Activated CD4-positive, alpha-beta T cell treated with anti-CD3 and anti-CD28 coated beads for 36 hours (primary cell): ENCODE measurements around the gene NAGS. TPM values are rescaled to one million over a fixed set of nuclear protein-coding genes. Genes with fewer than 3 reads are reported as not detected.
"Not testable (repeated sequence)": the region's sequence is repeated elsewhere in the genome, so short reads cannot be mapped to it uniquely, and the experiment has no call there.

Source experiments
- ATAC-seq: fragments of 200-7000 bp; cut with Tn5 transposase; one replicate; pipeline ENCODE4 v1.10.0; 2021; ENCODE audit warnings: mild to moderate bottlenecking, moderate library complexity
- CTCF ChIA-PET: fragments of 350-600 bp; sonication (Branson Sonifier 250); formaldehyde crosslinking; loops from one replicate; lab custom pipeline; 2021; ENCODE audit warnings: antibody characterized with exemption; lab: Charles Lee
- POLR2A ChIA-PET: fragments of 350-600 bp; sonication (Branson Sonifier 250); formaldehyde crosslinking; loops from one replicate; lab custom pipeline; 2021; ENCODE audit warnings: antibody characterized with exemption, inconsistent platforms; lab: Charles Lee
- DNase-seq: peaks from one replicate; pipeline ENCODE4 v3.0.0-alpha.2; 2020
- H3K27ac Mint-ChIP-seq: one replicate; pipeline ENCODE4 v1.8.0; 2021; ENCODE audit warnings: mixed read lengths
- H3K27me3 Mint-ChIP-seq: one replicate; pipeline ENCODE4 v1.8.0; 2021; ENCODE audit warnings: mixed read lengths
- H3K36me3 Mint-ChIP-seq: one replicate; pipeline ENCODE4 v1.8.0; 2021; ENCODE audit warnings: low read depth, mixed read lengths
- H3K4me1 Mint-ChIP-seq: one replicate; pipeline ENCODE4 v1.8.0; 2021; ENCODE audit warnings: mixed read lengths
- H3K4me3 Mint-ChIP-seq: one replicate; pipeline ENCODE4 v1.8.0; 2021; ENCODE audit warnings: mild to moderate bottlenecking, moderate library complexity, mixed read lengths
- H3K9me3 Mint-ChIP-seq: one replicate; pipeline ENCODE4 v1.8.0; 2021; ENCODE audit warnings: low read depth, mixed read lengths
- intact Hi-C, 2 experiments: fragments of 100-400 bp; cut with DNase I in 1 of 2; cut with micrococcal nuclease in 1 of 2; formaldehyde crosslinking; loops; one replicate each; pipeline versions ENCODE4 v1.14.2 to v1.15.1; 2022 to 2024; cut with DNase I, micrococcal nuclease
- total RNA-seq, 2 experiments: library from RNA; stranded (reverse); gene quantifications; one replicate each; pipeline ENCODE4 v1.2.3, GENCODE V29; 2021

The NAGS gene, protein sequence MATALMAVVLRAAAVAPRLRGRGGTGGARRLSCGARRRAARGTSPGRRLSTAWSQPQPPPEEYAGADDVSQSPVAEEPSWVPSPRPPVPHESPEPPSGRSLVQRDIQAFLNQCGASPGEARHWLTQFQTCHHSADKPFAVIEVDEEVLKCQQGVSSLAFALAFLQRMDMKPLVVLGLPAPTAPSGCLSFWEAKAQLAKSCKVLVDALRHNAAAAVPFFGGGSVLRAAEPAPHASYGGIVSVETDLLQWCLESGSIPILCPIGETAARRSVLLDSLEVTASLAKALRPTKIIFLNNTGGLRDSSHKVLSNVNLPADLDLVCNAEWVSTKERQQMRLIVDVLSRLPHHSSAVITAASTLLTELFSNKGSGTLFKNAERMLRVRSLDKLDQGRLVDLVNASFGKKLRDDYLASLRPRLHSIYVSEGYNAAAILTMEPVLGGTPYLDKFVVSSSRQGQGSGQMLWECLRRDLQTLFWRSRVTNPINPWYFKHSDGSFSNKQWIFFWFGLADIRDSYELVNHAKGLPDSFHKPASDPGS
- 1 to 10 TPM; 1.3 to 1.5 TPM for total RNA-seq

GRCh38 chr17:44004077-44004760, at the start of gene NAGS:
Gene NAGS (plus strand): TSS chr17:44004622. CDS start chr17:44004664, 42 bp downstream.
- intact Hi-C loops = no loop called here
- H3K27me3 Mint-ChIP-seq = peaks cover 21% of the 10 kb centered on the region
- H3K27ac Mint-ChIP-seq = no peak within 1 kb of the TSS
- H3K4me3 Mint-ChIP-seq = no peak within 1 kb of the TSS
- no peaks in the 10 kb centered on the region for H3K9me3 Mint-ChIP-seq
- ATAC-seq (no peak), DNase-seq (peak; percentile 34)
- H3K36me3 Mint-ChIP-seq = peaks cover 7% of the 10 kb centered on the region
- ChIA-PET CTCF (interaction anchor here (0.6 to 3.0 kb wide), 6 partner anchors 11 to 77 kb away, joined by 3 to 13 read pairs (median 3); no protein-coding TSS in a partner anchor), POLR2A (no interaction called here)
- H3K4me1 Mint-ChIP-seq = peaks cover 20% of the 10 kb centered on the region

DNA sequence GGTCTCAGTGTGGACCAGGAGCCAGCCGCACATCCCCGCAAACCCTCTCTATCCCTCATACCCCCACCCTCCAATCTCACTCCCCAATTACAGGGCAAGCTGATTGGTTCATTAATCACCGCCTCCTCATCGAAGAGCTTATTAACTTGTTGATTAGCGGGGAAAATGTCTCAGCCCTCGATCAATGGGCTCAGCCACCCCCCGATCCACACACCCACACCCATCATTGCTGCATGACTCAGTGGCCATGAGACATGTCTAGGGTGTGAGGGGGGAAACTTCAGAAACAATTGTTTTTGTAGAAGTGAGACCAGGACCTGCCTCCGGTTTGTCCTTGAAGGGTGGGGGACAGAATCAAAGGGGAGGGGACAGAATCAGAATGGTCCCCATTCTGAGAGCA, 48.2 kb upstream of the NAGS start:
- CTCF ChIA-PET = no interaction called here
- no peak overlapping the region for H3K27ac Mint-ChIP-seq
- DNase-seq (no peak), ATAC-seq (no peak)
- H3K27me3 Mint-ChIP-seq = peaks cover 23% of the 10 kb centered on the region
- peaks cover 3% of the 10 kb centered on the region for H3K4me1 Mint-ChIP-seq
- no peaks in the 10 kb centered on the region for H3K9me3 Mint-ChIP-seq
- POLR2A ChIA-PET = no interaction called here
- intact Hi-C loops = no loop called here
- H3K36me3 Mint-ChIP-seq = no peaks in the 10 kb centered on the region
- no peak overlapping the region for H3K4me3 Mint-ChIP-seq

- Mint-ChIP-seq H3K4me1 (no peaks in the 10 kb centered on the region), H3K4me3 (no peak overlapping the region), H3K27ac (no peak overlapping the region), H3K9me3 (no peaks in the 10 kb centered on the region), H3K36me3 (no peaks in the 10 kb centered on the region), H3K27me3 (peaks cover 13% of the 10 kb centered on the region)
- intact Hi-C loops = no loop called here
- DNase-seq (no peak), ATAC-seq (peak; percentile 69)
- ChIA-PET CTCF (interaction anchor here (0.9 to 1.7 kb wide), 2 partner anchors 13 to 15 kb away, joined by 3 to 4 read pairs; no protein-coding TSS in a partner anchor), POLR2A (no interaction called here)
These were observed 45.6 kb upstream of the NAGS start for GRCh38 chr17:43958748-43959352.

DNA sequence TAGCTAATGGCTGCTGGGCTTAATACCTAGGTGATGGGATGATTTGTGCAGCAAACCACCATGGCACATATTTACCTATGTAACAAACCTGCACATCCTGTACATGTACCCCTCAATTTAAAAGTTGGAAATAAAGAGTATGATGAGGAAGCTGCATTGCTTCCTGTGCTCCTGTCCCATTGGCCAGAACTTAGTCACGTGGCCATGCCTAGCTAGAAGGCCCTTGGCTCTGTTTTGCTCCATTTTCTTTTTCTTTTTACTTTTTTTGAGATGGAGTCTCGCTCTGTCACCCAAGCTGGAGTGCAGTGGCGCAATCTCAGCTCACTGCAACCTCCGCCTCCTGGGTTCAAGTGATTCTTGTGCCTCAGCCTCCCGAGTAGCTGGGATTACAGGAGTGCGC, 43.1 kb upstream of the NAGS start:
- H3K4me3 Mint-ChIP-seq, intact Hi-C loops, ATAC-seq, DNase-seq, H3K36me3 Mint-ChIP-seq, H3K27ac Mint-ChIP-seq, H3K9me3 Mint-ChIP-seq, H3K4me1 Mint-ChIP-seq, H3K27me3 Mint-ChIP-seq: not testable (repeated sequence)
- CTCF ChIA-PET = interaction anchor here (0.6 to 2.9 kb wide), 4 partner anchors 17 to 208 kb away, joined by 3 to 9 read pairs (median 3); no protein-coding TSS in a partner anchor
- POLR2A ChIA-PET = interaction anchor here (0.7 kb wide), 1 partner anchor 423 kb away, joined by 4 read pairs; no protein-coding TSS in a partner anchor

DNA sequence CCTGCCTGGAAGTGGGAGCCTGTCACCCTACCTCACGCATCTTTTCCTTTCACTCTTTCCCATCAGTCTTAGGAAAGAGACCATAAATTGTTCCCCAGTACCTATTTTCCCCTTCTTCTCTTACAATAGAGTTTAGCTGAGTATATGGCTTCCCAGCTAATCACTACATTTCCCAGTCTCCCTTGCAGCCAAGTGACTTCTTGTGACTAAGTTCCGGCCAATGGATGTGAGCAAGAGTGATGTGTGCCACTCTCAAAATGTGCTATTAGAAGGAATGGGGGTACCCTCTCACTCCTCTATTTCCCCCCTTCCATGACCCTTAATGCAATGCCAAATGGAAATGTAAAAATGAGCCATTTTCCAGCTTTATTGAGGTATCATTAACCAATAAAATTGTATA, 42.5 kb upstream of the NAGS start:
- Mint-ChIP-seq H3K9me3 (no peaks in the 10 kb centered on the region), H3K27me3 (peaks cover 11% of the 10 kb centered on the region), H3K4me3 (no peak overlapping the region), H3K36me3 (no peaks in the 10 kb centered on the region), H3K27ac (no peak overlapping the region), H3K4me1 (no peaks in the 10 kb centered on the region)
- ATAC-seq = no peak
- intact Hi-C loops = no loop called here
- ChIA-PET CTCF (interaction anchor here (0.9 to 2.9 kb wide), 3 partner anchors 15 to 207 kb away, joined by 3 to 9 read pairs (median 3); no protein-coding TSS in a partner anchor), POLR2A (no interaction called here)
- DNase-seq = no peak

- Mint-ChIP-seq H3K27me3 (peaks cover 12% of the 10 kb centered on the region), H3K4me1 (no peaks in the 10 kb centered on the region), H3K27ac (no peak overlapping the region), H3K9me3 (no peaks in the 10 kb centered on the region), H3K4me3 (no peak overlapping the region), H3K36me3 (no peaks in the 10 kb centered on the region)
- ChIA-PET CTCF (interaction anchor here (0.9 to 2.9 kb wide), 4 partner anchors 10 to 84 kb away, joined by 3 to 9 read pairs (median 4); no protein-coding TSS in a partner anchor), POLR2A (no interaction called here)
- ATAC-seq (no peak), DNase-seq (no peak)
- intact Hi-C loops = no loop called here
These were observed 41.9 kb upstream of the NAGS start for GRCh38 chr17:43962479-43962878.

DNA sequence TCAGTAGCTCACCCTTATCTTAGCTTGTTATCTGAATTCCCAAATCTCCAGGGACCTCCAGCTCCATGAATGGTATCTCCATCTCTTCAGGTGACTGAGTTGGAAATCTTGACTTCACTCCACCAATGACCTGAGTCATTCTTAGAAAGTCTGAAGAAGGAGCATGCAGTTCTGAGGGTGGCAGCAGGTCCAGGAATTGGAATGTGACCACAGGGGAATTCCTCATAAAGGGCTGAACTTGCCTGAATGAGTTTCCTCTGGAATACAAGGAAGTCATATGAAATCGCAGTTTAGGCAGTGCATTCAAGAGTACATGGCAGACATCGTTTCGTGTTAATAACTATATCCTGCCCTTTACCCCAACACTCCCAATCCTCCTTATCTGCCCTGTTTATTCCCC, 38.1 kb upstream of the NAGS start:
- no peak for ATAC-seq
- H3K9me3 Mint-ChIP-seq = no peaks in the 10 kb centered on the region
- H3K27me3 Mint-ChIP-seq = peaks cover 15% of the 10 kb centered on the region
- no peak overlapping the region for H3K27ac Mint-ChIP-seq
- no peak overlapping the region for H3K4me3 Mint-ChIP-seq
- no peaks in the 10 kb centered on the region for H3K36me3 Mint-ChIP-seq
- POLR2A ChIA-PET = no interaction called here
- intact Hi-C loops = no loop called here
- no peak for DNase-seq
- CTCF ChIA-PET = interaction anchor here (1.5 kb wide), 1 partner anchor 28 kb away, joined by 3 read pairs; no protein-coding TSS in a partner anchor
- no peaks in the 10 kb centered on the region for H3K4me1 Mint-ChIP-seq

GRCh38 chr17:43967251-43967875, 37.1 kb upstream of the NAGS start:
- ChIA-PET CTCF (interaction anchor here (1.1 to 1.5 kb wide), 2 partner anchors 27 to 89 kb away, joined by 3 read pairs; no protein-coding TSS in a partner anchor), POLR2A (no interaction called here)
- Mint-ChIP-seq H3K27me3 (peaks cover 11% of the 10 kb centered on the region), H3K4me3 (no peak overlapping the region), H3K9me3 (no peaks in the 10 kb centered on the region), H3K36me3 (no peaks in the 10 kb centered on the region), H3K27ac (no peak overlapping the region), H3K4me1 (no peaks in the 10 kb centered on the region)
- peak; percentile 47 for ATAC-seq
- DNase-seq = no peak
- intact Hi-C loops = no loop called here

DNA sequence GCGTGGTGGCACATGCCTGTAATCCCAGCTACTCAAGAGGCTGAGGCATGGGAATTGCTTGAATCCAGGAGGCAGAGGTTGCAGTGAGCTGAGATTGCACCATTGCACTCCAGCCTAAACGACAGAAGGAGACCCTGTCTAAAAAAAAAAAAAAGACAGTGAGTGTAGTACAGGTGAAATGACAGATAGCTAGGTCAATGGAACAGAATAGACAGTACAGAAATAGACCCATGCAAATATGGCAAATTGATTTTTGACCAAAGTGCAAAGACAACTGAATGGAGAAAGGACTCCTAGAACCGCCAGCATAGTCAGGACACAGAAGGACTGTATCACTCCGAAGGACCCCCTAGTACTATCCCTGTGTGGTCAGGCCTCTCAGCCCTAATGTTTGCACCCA, 34.1 kb upstream of the NAGS start:
- H3K9me3 Mint-ChIP-seq = no peaks in the 10 kb centered on the region
- H3K36me3 Mint-ChIP-seq = no peaks in the 10 kb centered on the region
- DNase-seq (no peak), ATAC-seq (no peak)
- intact Hi-C loops = no loop called here
- no peak overlapping the region for H3K27ac Mint-ChIP-seq
- no peak overlapping the region for H3K4me3 Mint-ChIP-seq
- ChIA-PET POLR2A (no interaction called here), CTCF (interaction anchor here (0.9 to 1.1 kb wide), 2 partner anchors 23 to 26 kb away, joined by 3 read pairs; no protein-coding TSS in a partner anchor)
- H3K27me3 Mint-ChIP-seq = peaks cover 12% of the 10 kb centered on the region
- no peaks in the 10 kb centered on the region for H3K4me1 Mint-ChIP-seq

GRCh38 chr17:43971436-43971835, 33.0 kb upstream of the NAGS start:
- H3K27ac Mint-ChIP-seq, H3K4me1 Mint-ChIP-seq, H3K9me3 Mint-ChIP-seq, H3K36me3 Mint-ChIP-seq, POLR2A ChIA-PET, DNase-seq, intact Hi-C loops, H3K4me3 Mint-ChIP-seq, ATAC-seq: not testable (repeated sequence)
- CTCF ChIA-PET = interaction anchor here (0.9 to 1.1 kb wide), 4 partner anchors 8 to 22 kb away, joined by 3 to 4 read pairs (median 4); no protein-coding TSS in a partner anchor
- H3K27me3 Mint-ChIP-seq = peaks cover 12% of the 10 kb centered on the region
